PFSK-1 (cell line): ENCODE results near the gene GRK7.

Source experiments
- POLR2AphosphoS5 ChIP-seq: IDR thresholded peaks from 2 replicates; pipeline ENCODE4 v1.6.1; 2012; ENCODE audit warnings: low read depth, mild to moderate bottlenecking, control low read depth, low read length, moderate library complexity
- REST ChIP-seq, 2 experiments: IDR thresholded peaks; 2 replicates each; pipeline versions ENCODE4 v1.6.1 to v1.8.0; 2011 to 2012; ENCODE audit warnings: low read depth in 2 of 2, low read length in 2 of 2, control low read depth in 1 of 2, inconsistent platforms in 1 of 2, mild to moderate bottlenecking in 1 of 2, moderate library complexity in 1 of 2; ENCODE audit not compliant: insufficient read depth in 1 of 2
- SIN3A ChIP-seq: IDR thresholded peaks from 2 replicates; pipeline ENCODE4 v1.6.1; 2012; ENCODE audit warnings: mild to moderate bottlenecking, low read length, moderate library complexity, borderline replicate concordance; ENCODE audit not compliant: insufficient read depth
- TAF1 ChIP-seq: IDR thresholded peaks from 2 replicates; pipeline ENCODE4 v1.6.1; 2012; ENCODE audit warnings: low read length, control low read depth, borderline replicate concordance; ENCODE audit not compliant: insufficient read depth

GRCh38 chr3:141793476-141794260 lies 30.5 kb downstream of the GRK7 start:
- TF ChIP-seq POLR2AphosphoS5 = no peak
- no peak for TF ChIP-seq SIN3A
- no peak for TF ChIP-seq REST (IDR thresholded peaks at IDR 0.05; ENCODE audit: insufficient read depth in 1 of 2, low read depth in 2 of 2, low read length in 2 of 2)
- TF ChIP-seq TAF1 = no peak
